ENCODE results near the gene MYPN. TPM values are rescaled to one million over a fixed set of nuclear protein-coding genes. Genes with fewer than 3 reads are reported as not detected.

Gene MYPN
- total RNA-seq, 1 donor, result 1.8 TPM

- Histone ChIP-seq H3K4me3 (ENCODE audit: insufficient read depth, low read length) (no peak overlapping the region), H3K9me3 (ENCODE audit: low read depth, low read length) (no peaks in the 10 kb centered on the region), H3K4me2 (ENCODE audit: insufficient read depth, low read length) (no peak overlapping the region), H3K27ac (ENCODE audit: low read depth, low read length) (no peak overlapping the region), H3K4me1 (ENCODE audit: insufficient read depth, low read length) (no peaks in the 10 kb centered on the region), H3K79me2 (ENCODE audit: insufficient read depth, low read length) (no peaks in the 10 kb centered on the region), H4K20me1 (ENCODE audit: insufficient read depth, low read length) (no peaks in the 10 kb centered on the region), H3K36me3 (ENCODE audit: insufficient read depth, low read length) (peaks cover 71% of the 10 kb centered on the region), H3K27me3 (ENCODE audit: insufficient read depth, low read length) (no peaks in the 10 kb centered on the region), H2AFZ (ENCODE audit: low read length) (no peak overlapping the region)
- DNase-seq (ENCODE audit: insufficient read length, low spot score, missing footprints), result no peak
- TF ChIP-seq CTCF (IDR thresholded peaks at IDR 0.05; ENCODE audit: extremely low read depth, low read depth, low read length), result no peak
Measured at GRCh38 chr10:68145705-68146104, 36.4 kb downstream of the MYPN start.

GRCh38 chr10:68146133-68146532 lies 36.8 kb downstream of the MYPN start:
- Histone ChIP-seq H2AFZ (ENCODE audit: low read length) (no peak overlapping the region), H3K36me3 (ENCODE audit: insufficient read depth, low read length) (peaks cover 75% of the 10 kb centered on the region)
- no peak for DNase-seq (ENCODE audit: insufficient read length, low spot score, missing footprints)

GRCh38 chr10:68151453-68151852 lies 42.2 kb downstream of the MYPN start:
- H3K27ac ChIP-seq (ENCODE audit: low read depth, low read length), result peak overlapping the region; percentile 97
- no peak for TF ChIP-seq CTCF (IDR thresholded peaks at IDR 0.05; ENCODE audit: extremely low read depth, low read depth, low read length)
- H3K36me3 ChIP-seq (ENCODE audit: insufficient read depth, low read length), result peaks cover 69% of the 10 kb centered on the region

More at GRCh38 chr10:68146133-68146532, 36.8 kb downstream of the MYPN start:
- Histone ChIP-seq H3K79me2 (ENCODE audit: insufficient read depth, low read length) (no peaks in the 10 kb centered on the region), H3K27ac (ENCODE audit: low read depth, low read length) (no peak overlapping the region), H3K9me3 (ENCODE audit: low read depth, low read length) (no peaks in the 10 kb centered on the region), H4K20me1 (ENCODE audit: insufficient read depth, low read length) (no peaks in the 10 kb centered on the region), H3K4me1 (ENCODE audit: insufficient read depth, low read length) (no peaks in the 10 kb centered on the region), H3K4me3 (ENCODE audit: insufficient read depth, low read length) (no peak overlapping the region), H3K4me2 (ENCODE audit: insufficient read depth, low read length) (no peak overlapping the region), H3K27me3 (ENCODE audit: insufficient read depth, low read length) (no peaks in the 10 kb centered on the region)
- no peak for TF ChIP-seq CTCF (IDR thresholded peaks at IDR 0.05; ENCODE audit: extremely low read depth, low read depth, low read length)

GRCh38 chr10:68153473-68154210 lies 44.4 kb downstream of the MYPN start:
- Histone ChIP-seq H2AFZ (ENCODE audit: low read length) (no peak overlapping the region), H3K4me2 (ENCODE audit: insufficient read depth, low read length) (peak overlapping the region; percentile 43), H3K79me2 (ENCODE audit: insufficient read depth, low read length) (no peaks in the 10 kb centered on the region), H3K36me3 (ENCODE audit: insufficient read depth, low read length) (peaks cover 59% of the 10 kb centered on the region), H3K27ac (ENCODE audit: low read depth, low read length) (peak overlapping the region; percentile 97), H3K9me3 (ENCODE audit: low read depth, low read length) (no peaks in the 10 kb centered on the region), H3K27me3 (ENCODE audit: insufficient read depth, low read length) (no peaks in the 10 kb centered on the region), H3K4me1 (ENCODE audit: insufficient read depth, low read length) (peaks cover 34% of the 10 kb centered on the region), H4K20me1 (ENCODE audit: insufficient read depth, low read length) (no peaks in the 10 kb centered on the region), H3K4me3 (ENCODE audit: insufficient read depth, low read length) (peak overlapping the region; percentile 1)
- peak; percentile 84 for DNase-seq (ENCODE audit: insufficient read length, low spot score, missing footprints)
- no peak for TF ChIP-seq CTCF (IDR thresholded peaks at IDR 0.05; ENCODE audit: extremely low read depth, low read depth, low read length)

More at GRCh38 chr10:68151453-68151852, 42.2 kb downstream of the MYPN start:
- no peak overlapping the region for H3K4me2 ChIP-seq (ENCODE audit: insufficient read depth, low read length)
- no peaks in the 10 kb centered on the region for H3K79me2 ChIP-seq (ENCODE audit: insufficient read depth, low read length)
- H3K27me3 ChIP-seq (ENCODE audit: insufficient read depth, low read length), result no peaks in the 10 kb centered on the region
- peaks cover 34% of the 10 kb centered on the region for H3K4me1 ChIP-seq (ENCODE audit: insufficient read depth, low read length)
- no peak overlapping the region for H2AFZ ChIP-seq (ENCODE audit: low read length)
- no peaks in the 10 kb centered on the region for H3K9me3 ChIP-seq (ENCODE audit: low read depth, low read length)
- H4K20me1 ChIP-seq (ENCODE audit: insufficient read depth, low read length), result no peaks in the 10 kb centered on the region
- H3K4me3 ChIP-seq (ENCODE audit: insufficient read depth, low read length), result no peak overlapping the region
- DNase-seq (ENCODE audit: insufficient read length, low spot score, missing footprints), result no peak
